ENCODE results near the gene CIAO3. TPM values are rescaled to one million over a fixed set of nuclear protein-coding genes. Genes with fewer than 3 reads are reported as not detected.

The CIAO3 gene
- total RNA-seq: 31.6 and 37.1 TPM in 2 replicates

GRCh38 chr16:740764-741505, at the start of gene CIAO3:
CIAO3 (minus strand) TSS chr16:740997; CDS start chr16:740985, 12 bp downstream.
- TF ChIP-seq CTCF (IDR thresholded peaks at IDR 0.05; ENCODE audit: insufficient read depth, low read depth, low read length): peak; percentile 80
- peak within 1 kb of the TSS; percentile 84 for H3K4me3 ChIP-seq (ENCODE audit: low read depth, low read length)
- peak; percentile 89 for DNase-seq (ENCODE audit: low read depth)

- no peak for DNase-seq (ENCODE audit: low read depth)
- no peak for TF ChIP-seq CTCF (IDR thresholded peaks at IDR 0.05; ENCODE audit: insufficient read depth, low read depth, low read length)
- no peak overlapping the region for H3K4me3 ChIP-seq (ENCODE audit: low read depth, low read length)
Measured at GRCh38 chr16:790086-790485, 49.3 kb upstream of the CIAO3 start.

- TF ChIP-seq CTCF (IDR thresholded peaks at IDR 0.05; ENCODE audit: insufficient read depth, low read depth, low read length): no peak
- DNase-seq (ENCODE audit: low read depth): no peak
- peak overlapping the region; percentile 79 for H3K4me3 ChIP-seq (ENCODE audit: low read depth, low read length)
Measured at GRCh38 chr16:789191-789850, 48.5 kb upstream of the CIAO3 start.

- H3K4me3 ChIP-seq (ENCODE audit: low read depth, low read length): peak within 1 kb of the TSS; percentile 79
- no peak for TF ChIP-seq CTCF (IDR thresholded peaks at IDR 0.05; ENCODE audit: insufficient read depth, low read depth, low read length)
- peak; percentile 92 for DNase-seq (ENCODE audit: low read depth)
Measured at GRCh38 chr16:788399-789126, 47.8 kb upstream of the CIAO3 start, which contains the start of gene CHTF18. CHTF18 (plus strand) TSS chr16:788620; CDS start chr16:788685, 65 bp downstream.

- peak within 1 kb of the TSS; percentile 79 for H3K4me3 ChIP-seq (ENCODE audit: low read depth, low read length)
- no peak for DNase-seq (ENCODE audit: low read depth)
- TF ChIP-seq CTCF (IDR thresholded peaks at IDR 0.05; ENCODE audit: insufficient read depth, low read depth, low read length): peak; percentile 16
Measured at GRCh38 chr16:787978-788398, 47.2 kb upstream of the CIAO3 start, which contains the start of gene RPUSD1. RPUSD1 (minus strand) TSS chr16:788381; CDS start chr16:787737, 644 bp downstream.

GRCh38 chr16:787321-787966, 46.6 kb upstream of the CIAO3 start:
- peak overlapping the region; percentile 72 for H3K4me3 ChIP-seq (ENCODE audit: low read depth, low read length)
- no peak for TF ChIP-seq CTCF (IDR thresholded peaks at IDR 0.05; ENCODE audit: insufficient read depth, low read depth, low read length)
- DNase-seq (ENCODE audit: low read depth): no peak

All from fibroblast of villous mesenchyme (primary cell).